Measurements from ENCODE around the gene TPM3.
"Not testable (repeated sequence)": the region's sequence is repeated elsewhere in the genome, so short reads cannot be mapped to it uniquely, and the experiment has no call there.

Gene TPM3

DNA sequence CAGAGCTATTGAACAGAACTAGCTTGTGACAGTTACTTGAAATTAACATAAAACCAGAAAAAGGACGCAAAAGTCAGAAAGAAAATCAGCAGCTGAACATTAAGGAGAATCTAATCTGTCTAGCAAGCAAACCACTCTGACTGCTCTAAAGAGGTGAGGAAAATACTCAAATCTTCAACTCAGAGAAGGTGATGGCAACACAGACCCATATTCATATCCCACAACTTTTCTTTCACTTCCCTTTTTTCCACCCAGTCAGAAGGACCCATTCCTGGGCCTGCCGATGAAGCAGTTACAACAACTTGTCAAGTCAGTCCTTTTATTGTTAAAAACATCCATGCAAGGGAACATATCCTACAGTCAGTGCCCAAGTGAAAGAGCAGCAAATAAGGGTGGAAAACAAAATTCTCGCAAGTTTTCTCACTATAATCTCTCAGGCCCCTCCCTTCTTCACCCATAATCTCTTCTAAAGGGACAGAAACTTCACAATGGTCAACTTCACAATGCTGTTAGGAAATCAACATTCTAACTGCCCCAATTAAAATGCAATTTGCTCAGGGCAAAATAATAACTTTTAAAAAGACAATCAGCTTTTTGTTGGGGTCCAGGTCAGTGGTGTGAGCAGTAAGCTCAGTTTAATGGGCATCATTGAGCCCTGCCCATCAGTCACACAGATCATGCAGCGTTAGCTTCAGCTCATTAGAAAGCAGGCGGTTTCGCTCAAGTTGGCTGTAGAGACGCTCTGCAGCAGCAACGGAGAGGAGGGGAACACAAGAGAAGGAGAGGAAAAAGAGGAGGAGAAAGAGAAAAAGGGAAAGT is 33.4 kb downstream of the TPM3 start:
- ATAC-seq (peak; percentile 3), DNase-seq (ENCODE audit: low spot score in 2 of 2) (no peak)
- Mint-ChIP-seq H3K4me1 (peaks cover 57% of the 10 kb centered on the region), H3K9me3 (peaks cover 2% of the 10 kb centered on the region), H3K36me3 (peaks cover 100% of the 10 kb centered on the region), H3K27ac (peak overlapping the region; percentile 72), H3K4me3 (peak overlapping the region; percentile 64)

DNA sequence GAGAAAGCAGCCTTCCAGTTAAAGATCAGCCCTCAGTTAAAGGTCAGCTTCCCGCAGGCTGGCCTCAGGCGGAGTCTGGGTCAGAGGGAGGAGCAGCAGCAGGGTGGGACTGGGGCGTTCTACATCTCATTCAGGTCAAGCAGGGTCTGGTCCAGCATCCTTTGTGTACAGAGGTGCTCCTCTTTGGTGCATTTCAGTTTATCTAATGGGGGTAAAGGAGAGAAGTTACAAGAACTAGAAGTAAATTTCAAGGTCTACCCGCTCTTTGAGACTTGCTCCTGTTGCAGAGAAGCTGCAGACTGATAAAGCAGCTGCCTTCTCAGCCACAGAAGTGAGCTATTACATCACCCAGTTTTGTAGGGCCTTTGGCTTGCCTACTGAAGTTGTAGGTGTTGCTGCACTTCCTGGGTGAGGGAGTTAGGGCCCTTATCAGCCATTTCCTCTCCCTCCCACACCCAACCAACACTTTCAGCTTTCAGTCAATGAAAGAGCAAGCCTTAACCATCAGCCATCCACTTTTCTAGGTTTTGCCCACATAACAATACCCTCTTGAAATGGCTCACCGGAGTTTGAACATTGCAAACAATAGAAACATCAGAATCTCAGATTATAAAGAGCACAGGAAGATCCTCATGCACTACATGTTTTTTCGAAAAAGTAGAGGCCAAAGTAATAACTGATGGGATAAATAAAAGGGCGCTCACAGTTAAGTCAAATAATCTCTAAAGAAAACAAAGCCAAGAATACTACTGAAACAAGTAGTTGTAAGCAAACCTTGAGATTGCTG is 34.2 kb downstream of the TPM3 start:
- peaks cover 49% of the 10 kb centered on the region for H3K4me1 Mint-ChIP-seq
- H3K27ac Mint-ChIP-seq, result peak overlapping the region; percentile 72
- ATAC-seq (peak; percentile 99), DNase-seq (ENCODE audit: low spot score in 2 of 2) (peak; percentile 43 to 82)
- peaks cover 2% of the 10 kb centered on the region for H3K9me3 Mint-ChIP-seq
- H3K4me3 Mint-ChIP-seq, result peak overlapping the region; percentile 64
- peaks cover 92% of the 10 kb centered on the region for H3K36me3 Mint-ChIP-seq

DNA sequence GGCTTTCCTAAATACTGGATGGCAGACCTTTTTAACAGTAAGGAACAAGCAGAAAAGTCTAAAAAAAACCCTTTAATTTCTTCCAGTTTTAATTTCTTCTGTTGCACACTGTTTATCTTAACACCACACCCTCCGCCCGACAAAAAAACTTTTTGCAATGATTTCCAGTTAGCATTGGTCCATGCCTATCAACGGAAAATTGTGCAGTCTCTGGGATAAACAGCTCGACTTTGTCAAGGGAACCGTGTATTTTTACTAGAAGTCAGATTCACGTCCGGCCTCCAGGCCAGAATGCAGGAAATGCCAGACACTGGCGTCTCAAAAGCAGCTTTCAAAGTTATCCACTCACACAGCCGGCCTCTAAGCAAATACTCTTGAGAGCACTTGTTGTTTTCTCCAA is 36.6 kb downstream of the TPM3 start:
- Mint-ChIP-seq H3K9me3 (peaks cover 2% of the 10 kb centered on the region), H3K4me1 (peaks cover 44% of the 10 kb centered on the region), H3K36me3 (peaks cover 67% of the 10 kb centered on the region), H3K27ac (no peak overlapping the region), H3K4me3 (no peak overlapping the region)
- ATAC-seq (no peak), DNase-seq (ENCODE audit: low spot score in 2 of 2) (no peak)

DNA sequence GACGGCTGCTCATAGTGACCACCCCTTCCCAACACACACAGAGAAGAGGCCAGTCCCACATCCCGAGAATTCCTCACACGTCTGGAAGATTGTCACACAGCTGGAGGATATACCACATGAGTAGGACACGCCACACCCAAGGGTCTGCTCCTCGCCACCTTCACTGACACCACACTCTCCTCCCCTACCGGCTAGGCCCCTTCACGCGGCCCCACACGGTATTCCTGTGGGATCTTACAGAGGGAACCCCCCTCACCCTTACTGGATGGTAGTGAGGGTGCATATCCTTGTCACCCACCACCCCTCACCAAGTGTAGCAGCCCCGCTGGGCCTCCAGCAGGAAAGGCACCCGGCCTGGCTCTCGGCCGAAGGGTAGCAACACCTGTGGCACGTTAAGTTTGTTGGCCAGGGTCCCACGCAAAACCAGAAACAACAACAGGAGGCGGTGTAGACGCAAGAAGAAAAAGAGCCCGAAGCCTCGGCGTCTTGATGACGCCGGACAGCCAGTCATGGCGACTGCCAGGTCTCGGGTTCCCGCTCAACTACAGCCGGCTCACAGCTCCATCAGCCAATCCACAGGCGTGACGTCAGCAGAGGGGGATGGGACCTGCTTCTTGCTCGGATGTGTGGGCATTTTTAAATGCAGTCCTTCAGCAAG is 37.2 kb downstream of the TPM3 start, which contains the start of gene NUP210L:
Gene NUP210L (minus strand): TSS at position 540 of the 658 bp plus-strand sequence.
- Mint-ChIP-seq H3K9me3 (peaks cover 2% of the 10 kb centered on the region), H3K27ac (peak within 1 kb of the TSS; percentile 40), H3K36me3 (peaks cover 62% of the 10 kb centered on the region), H3K4me3 (no peak within 1 kb of the TSS), H3K4me1 (peaks cover 41% of the 10 kb centered on the region)
- no peak for ATAC-seq
- DNase-seq (ENCODE audit: low spot score in 2 of 2), result no peak

DNA sequence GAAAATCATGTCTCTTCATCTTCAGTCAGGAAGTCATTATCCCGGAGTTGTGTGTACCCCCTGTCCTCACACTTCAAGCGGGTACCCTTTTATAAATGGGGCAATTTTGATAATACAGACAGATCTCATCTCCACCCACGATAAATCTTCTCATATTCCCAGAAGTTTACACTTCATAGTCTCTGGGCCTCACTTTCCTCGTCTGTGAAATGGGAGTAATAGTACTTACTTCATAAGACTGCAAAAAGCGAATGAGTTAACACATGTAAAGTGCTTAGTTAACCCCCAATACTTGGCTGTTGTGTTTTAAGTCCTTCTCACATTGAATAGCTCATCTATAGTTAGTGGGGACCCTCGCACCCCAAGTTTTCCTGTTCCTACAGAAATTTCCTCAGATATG is 37.8 kb downstream of the TPM3 start:
- peak overlapping the region; percentile 40 for H3K27ac Mint-ChIP-seq
- no peak for ATAC-seq
- DNase-seq (ENCODE audit: low spot score in 2 of 2), result no peak
- H3K4me3 Mint-ChIP-seq, result no peak overlapping the region
- peaks cover 55% of the 10 kb centered on the region for H3K36me3 Mint-ChIP-seq
- H3K9me3 Mint-ChIP-seq, result no peaks in the 10 kb centered on the region
- peaks cover 35% of the 10 kb centered on the region for H3K4me1 Mint-ChIP-seq

DNA sequence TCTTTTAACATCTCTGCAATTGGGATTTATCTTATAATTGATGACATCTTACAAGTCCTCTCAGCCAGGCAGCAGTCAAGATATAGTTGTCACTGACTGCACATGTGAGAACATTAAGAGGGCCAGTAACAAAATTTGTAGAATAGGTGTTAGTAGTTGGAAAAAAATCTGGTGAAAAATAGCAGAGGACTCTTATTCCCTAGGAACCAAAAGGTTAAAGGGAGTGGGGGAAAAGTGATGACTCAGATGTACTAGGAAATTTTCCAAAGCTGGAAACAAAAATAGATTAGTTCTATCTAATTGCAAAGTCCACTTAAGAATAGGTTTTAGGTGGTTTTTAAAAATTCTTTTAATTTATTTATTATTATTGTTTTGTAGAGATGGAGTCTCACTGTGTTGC is 40.6 kb downstream of the TPM3 start:
- ATAC-seq, result no peak
- no peak overlapping the region for H3K27ac Mint-ChIP-seq
- H3K4me1 Mint-ChIP-seq, result peaks cover 18% of the 10 kb centered on the region
- H3K36me3 Mint-ChIP-seq, result peaks cover 28% of the 10 kb centered on the region
- no peak overlapping the region for H3K4me3 Mint-ChIP-seq
- DNase-seq (ENCODE audit: low spot score in 2 of 2), result no peak
- H3K9me3 Mint-ChIP-seq, result no peaks in the 10 kb centered on the region

DNA sequence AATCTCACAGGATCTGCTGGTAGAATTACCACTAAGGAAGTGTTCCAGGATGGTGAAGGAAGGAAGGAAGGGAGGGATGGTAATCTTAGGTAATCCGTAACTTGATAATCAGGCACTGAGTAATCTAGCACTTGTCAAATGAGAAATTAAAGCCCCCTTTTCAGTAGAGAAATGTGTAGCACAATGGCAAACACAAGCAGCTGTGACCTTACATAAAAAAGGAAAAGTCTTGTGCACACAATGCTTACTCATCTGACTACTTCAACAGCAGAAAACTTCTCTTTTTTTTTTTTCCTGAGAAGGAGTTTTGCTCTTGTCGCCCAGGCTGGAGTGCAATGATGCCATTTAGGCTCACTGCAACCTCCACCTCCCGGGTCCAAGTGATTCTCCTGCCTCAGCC is 43.1 kb downstream of the TPM3 start:
- DNase-seq (ENCODE audit: low spot score in 2 of 2) (no peak), ATAC-seq (peak; percentile 85)
- Mint-ChIP-seq H3K4me3 (no peak overlapping the region), H3K27ac (no peak overlapping the region), H3K36me3 (peaks cover 3% of the 10 kb centered on the region), H3K4me1 (peaks cover 9% of the 10 kb centered on the region), H3K9me3 (no peaks in the 10 kb centered on the region)

DNA sequence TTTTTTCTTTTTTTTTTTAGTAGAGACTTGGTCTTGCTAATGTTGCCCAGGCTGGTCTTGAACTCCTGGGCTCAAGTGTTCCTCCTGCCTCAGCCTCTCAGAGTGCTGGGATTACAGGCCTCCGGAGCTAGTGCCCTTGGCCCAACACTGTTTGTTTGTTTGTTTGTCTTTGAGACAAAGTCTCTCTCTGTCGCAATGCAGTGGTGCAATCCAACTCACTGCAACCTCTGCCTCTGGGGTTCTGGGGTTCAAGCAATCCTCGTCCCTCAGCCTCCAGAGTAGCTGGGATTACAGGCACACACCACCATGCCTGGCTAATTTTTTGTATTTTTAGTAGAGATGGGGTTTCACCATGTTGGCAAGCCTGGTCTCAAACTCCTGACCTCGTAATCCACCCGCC is 44.4 kb downstream of the TPM3 start:
- H3K4me3 Mint-ChIP-seq; H3K27ac Mint-ChIP-seq; DNase-seq (ENCODE audit: low spot score in 2 of 2); H3K4me1 Mint-ChIP-seq; ATAC-seq; H3K36me3 Mint-ChIP-seq; H3K9me3 Mint-ChIP-seq: not testable (repeated sequence)

DNA sequence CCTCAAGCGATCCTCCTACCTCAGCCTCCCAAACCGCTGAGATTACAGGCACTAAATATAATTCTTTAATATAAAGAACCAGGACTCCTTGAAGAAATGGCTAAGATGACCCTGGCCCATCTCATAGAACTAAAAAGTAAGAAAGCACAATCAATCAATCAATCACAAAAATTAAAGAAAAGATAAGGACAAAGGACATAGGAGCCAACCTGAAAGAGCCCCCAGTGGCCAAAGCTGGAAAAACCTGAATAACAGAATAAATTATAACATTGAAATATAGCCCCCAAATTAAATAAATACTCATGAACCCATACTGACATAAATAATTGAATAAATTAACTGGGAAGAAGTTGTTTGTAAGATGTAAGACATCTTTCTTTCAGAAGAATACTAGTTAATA is 45.9 kb downstream of the TPM3 start:
- DNase-seq (ENCODE audit: low spot score in 2 of 2) (no peak), ATAC-seq (no peak)
- Mint-ChIP-seq H3K27ac (no peak overlapping the region), H3K4me1 (peaks cover 9% of the 10 kb centered on the region), H3K36me3 (no peaks in the 10 kb centered on the region), H3K4me3 (no peak overlapping the region), H3K9me3 (no peaks in the 10 kb centered on the region)

DNA sequence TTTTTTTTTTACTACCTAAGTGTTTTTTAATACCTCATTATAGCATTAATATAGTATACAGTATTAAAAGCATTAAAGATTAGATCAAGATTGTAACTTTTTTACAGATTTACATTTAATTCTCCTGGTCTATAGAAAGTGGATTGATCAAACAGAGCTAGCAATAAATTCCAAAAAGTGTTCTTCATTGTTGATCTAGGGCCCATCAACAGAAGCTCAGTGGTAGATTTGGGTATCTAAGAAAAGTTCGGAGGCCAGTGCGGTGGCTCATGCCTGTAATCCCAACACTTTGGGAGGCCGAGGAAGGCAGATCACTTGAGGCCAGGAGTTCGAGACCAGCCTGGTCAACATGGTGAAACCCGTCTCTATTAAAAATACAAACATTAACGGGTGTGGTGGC is 49.5 kb downstream of the TPM3 start:
- Mint-ChIP-seq H3K4me3 (no peak overlapping the region), H3K4me1 (no peaks in the 10 kb centered on the region), H3K36me3 (no peaks in the 10 kb centered on the region), H3K27ac (no peak overlapping the region), H3K9me3 (no peaks in the 10 kb centered on the region)
- ATAC-seq (no peak), DNase-seq (ENCODE audit: low spot score in 2 of 2) (no peak)

DNA sequence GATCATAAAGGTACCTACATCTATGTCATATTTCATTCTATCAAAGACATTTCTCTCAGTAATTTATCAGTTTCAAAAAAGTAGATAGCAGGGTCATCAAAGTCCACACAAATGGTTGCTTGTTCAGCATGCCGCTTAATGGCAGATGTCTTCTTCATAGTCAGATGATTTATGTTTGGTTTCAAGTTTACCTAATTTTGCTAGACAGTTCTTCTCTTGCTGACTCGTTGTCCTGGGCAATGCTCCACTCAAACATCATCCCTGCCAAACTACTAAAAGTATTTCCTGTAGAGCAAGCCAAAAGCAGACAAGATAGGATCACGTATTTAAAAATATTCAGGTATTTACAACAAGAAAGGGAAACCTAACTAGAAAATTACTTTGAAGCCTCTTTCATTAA is 50.7 kb downstream of the TPM3 start:
- ATAC-seq (no peak), DNase-seq (ENCODE audit: low spot score in 2 of 2) (no peak)
- no peak overlapping the region for H3K27ac Mint-ChIP-seq
- H3K4me1 Mint-ChIP-seq, result no peaks in the 10 kb centered on the region
- no peaks in the 10 kb centered on the region for H3K36me3 Mint-ChIP-seq
- H3K9me3 Mint-ChIP-seq, result no peaks in the 10 kb centered on the region
- H3K4me3 Mint-ChIP-seq, result no peak overlapping the region

DNA sequence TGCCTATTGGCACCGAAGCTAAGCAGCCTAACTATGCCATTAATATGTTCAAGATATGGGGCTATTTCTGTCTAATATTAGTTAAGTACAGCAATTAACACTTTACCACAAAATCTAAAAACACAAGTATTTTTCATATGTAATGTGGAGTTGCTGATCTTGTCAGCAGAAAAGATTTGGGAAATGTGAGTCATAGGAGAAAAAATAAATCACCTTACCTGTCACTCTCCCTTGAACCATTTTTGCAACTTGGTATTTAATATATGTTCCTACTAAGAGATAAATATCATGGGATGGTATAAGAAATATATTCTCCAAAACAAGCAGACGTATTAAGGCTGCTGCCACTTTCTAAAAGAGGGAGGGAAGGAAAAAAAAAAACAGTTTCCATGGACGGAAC is 54.0 kb downstream of the TPM3 start:
- no peak for DNase-seq (ENCODE audit: low spot score in 2 of 2)
- no peak overlapping the region for H3K4me3 Mint-ChIP-seq
- no peak overlapping the region for H3K27ac Mint-ChIP-seq
- no peak for ATAC-seq
- no peaks in the 10 kb centered on the region for H3K9me3 Mint-ChIP-seq
- no peaks in the 10 kb centered on the region for H3K36me3 Mint-ChIP-seq
- H3K4me1 Mint-ChIP-seq, result no peaks in the 10 kb centered on the region

DNA sequence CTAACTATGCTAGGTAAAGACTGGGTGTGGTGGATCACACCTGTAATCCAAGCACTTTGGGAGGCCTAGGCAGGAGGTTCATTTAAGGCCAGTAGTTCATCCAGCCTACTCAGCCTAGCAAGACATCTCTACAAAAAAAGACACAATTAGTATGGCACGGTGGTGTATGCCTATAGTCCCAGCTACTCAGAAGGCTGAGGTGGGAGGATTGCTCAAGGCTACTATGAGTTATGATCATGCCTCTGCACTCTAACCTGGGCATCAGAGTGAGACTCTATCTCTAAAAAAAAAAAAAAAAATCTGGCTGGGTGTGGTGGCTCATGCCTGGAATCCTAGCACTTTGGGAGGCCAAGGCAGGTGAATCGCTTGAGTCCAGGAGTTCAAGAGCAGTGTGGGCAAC is 58.6 kb downstream of the TPM3 start:
- Mint-ChIP-seq H3K9me3 (no peaks in the 10 kb centered on the region), H3K4me3 (no peak overlapping the region), H3K4me1 (peaks cover 10% of the 10 kb centered on the region), H3K36me3 (no peaks in the 10 kb centered on the region), H3K27ac (no peak overlapping the region)
- no peak for ATAC-seq
- no peak for DNase-seq (ENCODE audit: low spot score in 2 of 2)

DNA sequence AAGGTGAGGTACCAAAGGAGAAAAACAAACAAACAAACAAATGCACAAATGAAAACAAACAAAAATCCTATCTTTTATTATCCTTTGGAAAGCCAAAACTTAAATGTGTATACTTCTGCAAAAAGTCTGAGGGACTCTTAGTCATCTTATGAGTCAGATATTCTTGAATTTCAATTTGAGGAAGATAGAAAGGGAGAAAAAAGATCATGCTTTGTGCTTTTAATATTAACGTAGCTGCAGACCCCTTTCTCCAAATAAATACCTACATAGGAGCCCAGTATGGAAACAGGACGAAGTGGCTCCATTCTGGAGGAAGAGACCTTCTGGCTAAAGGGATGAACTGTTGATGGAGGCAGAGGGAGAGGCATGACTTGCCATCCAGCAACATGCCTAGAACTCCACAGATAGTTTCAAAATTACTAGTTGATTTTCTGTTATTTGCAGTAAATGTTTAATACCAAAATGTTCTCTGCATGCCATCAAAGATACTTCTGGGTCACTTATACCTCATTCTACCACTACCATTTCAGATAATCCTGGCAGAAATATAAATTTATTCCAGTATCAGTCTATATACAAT is 62.4 kb downstream of the TPM3 start:
- no peak for DNase-seq (ENCODE audit: low spot score in 2 of 2)
- peaks cover 15% of the 10 kb centered on the region for H3K4me1 Mint-ChIP-seq
- H3K9me3 Mint-ChIP-seq, result no peaks in the 10 kb centered on the region
- peak overlapping the region; percentile 34 for H3K4me3 Mint-ChIP-seq
- no peaks in the 10 kb centered on the region for H3K36me3 Mint-ChIP-seq
- no peak overlapping the region for H3K27ac Mint-ChIP-seq
- peak; percentile 57 for ATAC-seq

DNA sequence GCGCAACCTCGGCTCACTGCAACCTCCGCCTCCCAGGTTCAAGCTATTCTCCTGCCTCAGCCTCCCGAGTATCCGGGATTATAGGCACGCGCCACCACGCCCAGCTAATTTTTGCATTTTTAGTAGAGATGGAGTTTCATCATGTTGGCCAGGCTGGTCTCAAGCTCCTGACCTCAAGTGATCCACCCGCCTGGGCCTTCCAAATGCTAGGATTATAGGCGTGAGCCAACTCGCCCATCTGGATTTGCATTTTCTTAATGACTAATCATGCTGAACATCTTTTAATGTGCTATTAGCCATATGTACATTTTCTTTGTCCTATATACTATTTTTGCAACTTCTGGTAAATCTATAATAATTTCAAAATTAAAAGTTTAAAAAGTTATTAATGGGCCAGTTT is 68.7 kb downstream of the TPM3 start:
- not testable (repeated sequence) for H3K4me3 Mint-ChIP-seq; H3K36me3 Mint-ChIP-seq; H3K9me3 Mint-ChIP-seq; DNase-seq (ENCODE audit: low spot score in 2 of 2); ATAC-seq; H3K27ac Mint-ChIP-seq; H3K4me1 Mint-ChIP-seq
